Left kidney (tissue), 2 donors: Measurements from ENCODE around the gene ELMO1. TPM values are rescaled to one million over a fixed set of nuclear protein-coding genes. Genes with fewer than 3 reads are reported as not detected.
A peak's percentile ranks its signal among the peaks of the same experiment; 100 is the strongest.
"Not testable (repeated sequence)": the region's sequence is repeated elsewhere in the genome, so short reads cannot be mapped to it uniquely, and the experiment has no call there.

Source experiments
- DNase-seq: peaks from one replicate; pipeline ENCODE4 v3.0.0-alpha.2; 2013
- polyA plus RNA-seq: library from polyadenylated mRNA; unstranded; fragments of 120-200 nt; gene quantifications from one replicate; pipeline ENCODE4 v1.2.1, GENCODE V29; 2013; ENCODE audit not compliant: insufficient read length

The ELMO1 gene
- polyA plus RNA-seq, 1 donor = 9.8 TPM

DNA sequence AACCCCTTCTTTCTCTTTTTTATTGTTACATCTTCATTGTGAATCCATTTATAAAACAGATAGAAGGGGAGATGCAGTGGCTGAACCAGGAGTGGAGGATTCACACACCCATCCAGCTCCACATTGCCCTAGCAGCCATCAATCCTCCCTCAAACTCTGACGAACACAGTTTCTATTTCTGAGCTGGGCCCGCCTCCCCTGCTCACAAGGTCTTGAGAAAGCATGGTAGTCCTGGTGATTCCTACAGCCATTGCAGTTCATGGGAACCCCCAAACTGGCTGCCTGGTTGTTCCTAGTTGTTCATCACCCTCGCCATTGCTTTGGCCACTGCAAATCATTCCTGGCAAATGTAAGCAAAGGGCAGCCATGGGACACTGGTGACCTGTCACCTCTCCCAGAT lies 465.9 kb downstream of the ELMO1 start:
- DNase-seq = no peak

DNA sequence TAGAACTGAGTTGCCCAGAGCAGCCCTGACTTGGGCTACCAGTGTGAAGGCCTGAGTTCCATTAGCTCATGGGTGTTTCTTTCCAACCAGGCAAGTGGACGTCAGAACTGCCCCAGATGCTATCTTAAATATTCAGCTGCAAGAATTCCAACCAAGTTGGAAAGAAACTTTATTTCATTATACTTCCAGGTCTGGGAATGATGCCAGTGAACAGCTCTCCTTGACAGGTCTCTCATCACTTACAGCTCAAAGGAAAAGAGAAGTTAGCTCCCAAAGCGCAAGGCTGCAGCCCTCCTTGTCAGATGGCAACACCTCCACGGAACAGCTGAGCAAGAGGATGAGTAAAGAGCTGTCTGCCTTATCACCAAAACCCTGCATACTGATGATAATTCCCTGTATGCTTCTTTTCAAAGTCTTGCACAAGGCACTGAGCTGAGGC lies 468.8 kb downstream of the ELMO1 start:
- DNase-seq = no peak

DNA sequence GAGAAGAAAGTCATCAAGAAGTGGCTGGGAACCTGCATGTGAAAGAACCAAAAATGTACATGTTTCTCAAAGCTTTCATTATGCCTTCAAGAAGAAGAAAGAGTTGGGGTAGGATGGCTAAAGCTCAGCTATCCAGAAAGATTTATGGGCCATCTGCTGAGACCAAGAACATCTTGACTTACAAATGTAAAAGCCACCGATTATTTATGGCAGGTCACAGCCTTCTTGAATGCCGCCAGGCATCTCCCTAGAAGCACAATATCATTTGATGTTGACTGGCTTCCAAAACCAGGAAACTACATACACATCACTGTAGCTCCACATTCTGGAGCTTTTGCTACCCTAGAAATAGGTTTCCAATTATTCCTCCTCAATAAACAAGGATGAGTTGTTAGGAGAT lies 470.2 kb downstream of the ELMO1 start:
- no peak for DNase-seq

DNA sequence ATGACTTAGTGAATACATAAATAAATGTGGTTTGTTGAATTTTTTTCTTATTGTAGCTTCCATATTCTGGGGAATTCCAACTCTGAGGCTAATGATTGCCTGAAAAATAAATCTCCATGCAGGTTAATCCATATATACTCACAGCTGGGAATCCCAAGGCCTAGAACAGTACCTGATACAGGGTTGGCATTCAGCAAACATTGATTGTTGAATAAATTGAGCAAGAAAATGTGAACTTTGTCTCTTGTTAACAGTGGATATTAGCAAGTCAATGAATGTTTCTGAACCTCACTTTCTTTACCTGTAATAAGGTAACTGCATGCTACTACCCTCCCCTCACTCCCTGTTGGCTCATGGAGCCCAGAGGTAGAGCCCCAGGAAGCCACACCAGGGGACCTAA lies 470.8 kb downstream of the ELMO1 start:
- DNase-seq = no peak

DNA sequence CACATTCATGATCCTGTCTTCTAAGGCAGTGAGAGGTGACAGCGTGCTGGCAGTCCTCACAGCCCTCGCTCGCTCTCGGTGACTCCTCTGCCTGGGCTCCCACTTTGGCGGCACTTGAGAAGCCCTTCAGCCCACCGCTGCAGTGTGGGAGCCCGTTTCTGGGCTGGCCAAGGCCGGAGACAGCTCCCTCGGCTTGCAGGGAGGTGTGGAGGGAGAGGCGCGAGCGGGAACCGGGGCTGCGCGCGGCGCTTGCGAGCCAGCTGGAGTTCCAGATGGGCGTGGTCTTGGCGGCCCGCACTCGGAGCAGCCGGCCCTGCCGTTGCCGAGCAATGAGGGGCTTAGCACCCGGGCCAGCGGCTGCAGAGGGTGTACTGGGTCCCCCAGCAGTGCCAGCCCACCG lies 475.1 kb downstream of the ELMO1 start:
- not testable (repeated sequence) for DNase-seq

DNA sequence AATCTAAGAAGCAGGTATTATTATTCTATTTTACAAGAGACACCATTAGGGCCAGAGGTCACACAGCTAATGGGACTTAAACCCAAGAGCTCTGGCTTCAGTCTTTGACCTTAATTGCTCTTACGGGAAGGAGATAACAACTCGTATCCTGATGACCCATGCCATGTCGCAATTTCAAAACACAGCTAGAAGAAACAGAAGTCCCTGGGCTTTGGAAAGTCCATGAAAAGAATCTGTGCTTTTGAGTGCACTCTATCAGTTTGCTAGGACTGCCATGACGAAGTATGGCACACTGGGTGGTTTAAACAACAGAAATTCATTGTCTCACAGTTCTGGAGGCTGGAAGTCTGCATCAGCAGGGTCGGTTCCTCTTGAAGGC lies 476.5 kb downstream of the ELMO1 start:
- DNase-seq = no peak

DNA sequence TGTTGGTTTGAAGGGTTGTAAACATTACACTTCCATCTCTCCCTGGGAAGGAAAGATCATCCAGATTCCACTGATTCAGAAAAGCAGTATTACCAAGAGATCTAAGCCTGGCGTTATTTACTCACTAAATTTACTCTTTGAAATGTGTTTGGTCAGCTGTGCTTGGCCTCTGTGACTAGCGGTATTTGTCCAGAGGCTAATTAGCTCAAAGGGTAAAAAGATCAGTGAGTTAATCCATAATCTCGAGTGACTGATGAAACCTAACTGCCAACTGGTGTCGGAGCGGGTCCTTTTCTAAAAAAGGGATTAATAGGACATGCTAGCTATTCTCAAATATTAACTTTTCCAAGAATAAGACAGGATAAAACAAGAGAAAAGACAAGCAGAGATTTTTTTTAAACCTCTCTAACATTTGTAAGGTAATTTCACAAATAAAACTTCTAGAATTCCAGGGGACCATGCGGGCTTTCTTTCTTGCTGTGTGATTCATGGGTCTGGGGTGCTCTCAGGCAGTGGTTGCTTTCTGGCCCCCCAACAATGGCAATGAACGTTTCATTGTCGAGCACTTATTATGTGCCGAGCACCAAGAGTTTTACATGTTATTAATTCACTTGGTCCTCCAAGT lies 477.0 kb downstream of the ELMO1 start:
- no peak for DNase-seq

DNA sequence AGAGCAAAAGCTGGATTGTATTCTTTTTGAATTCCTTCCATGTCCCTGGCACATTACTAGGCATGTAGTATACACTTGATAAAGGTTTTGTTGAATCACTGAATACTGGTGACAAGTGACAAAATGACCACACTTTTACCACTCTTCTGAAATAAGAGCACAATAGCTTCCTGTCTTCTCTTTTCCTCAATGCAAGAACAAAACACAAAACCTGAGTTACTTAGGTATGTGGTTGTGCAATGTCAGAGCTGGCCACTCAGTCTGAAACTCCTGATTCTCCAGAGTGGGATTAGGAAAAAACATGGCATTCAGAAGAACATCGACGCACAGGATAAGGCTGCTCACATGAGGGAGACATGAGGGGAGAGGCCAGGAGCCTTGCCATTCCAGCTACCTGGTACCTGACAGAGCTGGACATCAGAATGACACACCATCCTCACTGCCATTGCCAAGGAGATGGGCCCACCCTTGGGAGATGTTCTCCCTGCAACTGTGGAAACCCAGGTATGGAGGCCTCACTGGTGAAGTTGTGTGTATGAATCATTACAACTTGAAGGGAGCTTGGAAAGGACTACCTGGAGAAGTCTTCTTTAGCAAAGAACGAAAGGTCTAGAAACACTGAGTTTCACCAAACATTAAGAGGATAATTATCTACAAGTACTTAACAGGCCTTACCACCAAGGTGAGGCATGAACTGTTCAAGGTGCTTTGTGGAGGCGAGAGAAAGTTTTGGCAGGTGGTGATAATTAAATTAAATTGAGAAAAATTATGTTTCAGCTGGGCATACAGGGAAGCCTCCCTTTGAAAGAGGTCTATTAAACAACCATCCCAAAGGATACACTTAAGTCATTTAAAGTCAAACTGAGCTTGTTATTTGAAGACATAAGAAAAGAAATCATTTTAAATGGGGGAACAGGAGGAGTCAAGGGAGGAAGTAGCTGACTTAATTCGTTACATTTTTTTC lies 477.8 kb downstream of the ELMO1 start:
- DNase-seq = no peak

DNA sequence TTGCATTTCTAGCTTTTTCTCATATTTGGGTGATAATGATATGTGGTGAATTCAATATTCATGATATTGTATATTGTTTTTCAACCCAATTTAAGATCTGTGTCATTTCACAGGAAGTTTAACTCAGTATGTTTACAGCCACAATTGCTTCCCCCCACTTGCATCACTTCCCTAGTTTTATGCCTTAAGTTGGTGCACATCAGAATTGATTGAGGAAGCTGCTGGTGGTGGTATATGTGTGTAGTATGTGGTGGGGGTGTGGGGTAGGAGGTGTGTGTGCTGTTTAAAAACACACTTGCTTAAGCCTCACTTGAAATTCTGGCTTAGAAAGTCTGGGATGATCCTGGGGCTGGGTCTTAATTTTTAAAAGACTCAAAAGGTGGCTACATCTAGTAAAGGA lies 479.3 kb downstream of the ELMO1 start:
- no peak for DNase-seq

DNA sequence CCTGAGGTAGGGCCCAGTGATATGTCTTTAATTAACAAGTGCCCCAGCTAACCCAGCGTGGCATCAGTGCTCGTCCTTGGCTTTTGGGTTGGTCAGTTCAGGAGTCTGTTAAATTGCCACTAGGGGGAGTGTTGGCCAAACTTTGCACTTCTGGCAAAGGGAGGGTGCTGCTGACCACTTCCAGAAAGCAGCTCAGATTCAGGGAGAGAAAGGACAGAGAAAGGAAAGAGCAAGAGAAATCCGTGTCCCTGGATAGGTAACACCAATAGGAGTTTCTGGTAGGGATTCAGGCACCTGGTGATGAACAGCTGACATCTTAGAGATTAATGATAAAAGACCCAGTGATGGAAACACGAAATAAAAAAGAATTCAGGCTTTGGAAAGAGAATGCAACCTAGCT lies 481.3 kb downstream of the ELMO1 start:
- peak; percentile 57 for DNase-seq

DNA sequence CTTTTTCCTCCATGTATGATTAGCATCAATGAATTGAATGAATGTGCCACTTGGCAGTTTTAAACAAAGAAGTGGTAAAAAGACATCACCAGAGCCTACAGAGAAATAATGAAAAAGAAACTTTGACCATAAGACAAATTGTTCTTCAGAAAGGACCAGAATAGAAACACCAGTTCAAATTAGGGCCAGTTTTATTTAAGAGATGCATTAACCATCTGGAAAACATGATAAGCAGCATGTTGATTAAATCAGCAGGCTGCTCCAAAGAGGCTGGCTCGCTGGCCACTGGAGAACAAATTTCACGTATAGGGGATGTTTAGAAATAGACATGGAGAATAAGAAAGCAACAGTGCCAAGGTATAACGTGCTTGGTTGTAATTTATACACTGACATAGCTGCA lies 482.0 kb downstream of the ELMO1 start:
- DNase-seq = no peak

DNA sequence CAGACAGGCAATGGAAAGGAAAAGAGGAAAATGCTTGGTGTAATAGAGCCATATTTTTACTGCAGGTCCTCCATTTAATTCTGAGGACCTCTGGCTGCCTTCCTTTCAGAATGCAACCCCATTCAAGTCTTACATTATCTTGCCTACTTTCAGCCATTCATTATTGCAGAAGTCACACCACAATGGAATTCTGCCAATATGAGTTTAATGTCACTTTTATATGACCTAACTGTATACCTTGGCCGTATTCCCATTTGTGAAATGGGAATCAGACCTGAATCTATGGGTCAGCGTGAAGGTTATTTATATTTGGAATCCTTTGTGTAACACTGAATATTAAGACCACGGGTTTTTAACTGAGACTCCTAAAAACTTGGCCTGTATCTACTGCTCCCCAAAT lies 482.6 kb downstream of the ELMO1 start:
- no peak for DNase-seq

DNA sequence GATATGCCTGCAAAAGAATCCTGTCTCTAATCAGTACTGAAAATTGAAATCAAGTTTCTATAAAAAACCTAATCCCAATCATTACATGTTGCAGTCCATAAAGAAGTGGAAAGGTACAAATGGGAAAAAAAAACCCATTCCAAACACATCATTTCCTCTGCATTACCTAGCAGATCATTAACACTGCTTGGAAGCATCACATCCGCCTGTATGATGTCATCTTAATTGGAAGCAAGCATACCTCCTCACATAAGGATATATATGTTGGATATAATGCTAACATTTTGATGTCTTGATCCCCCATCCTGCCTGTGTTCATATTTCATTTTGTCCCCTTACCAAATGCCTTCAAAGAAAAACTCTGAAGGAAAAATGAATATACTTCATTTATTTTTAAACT lies 483.0 kb downstream of the ELMO1 start:
- DNase-seq = no peak

DNA sequence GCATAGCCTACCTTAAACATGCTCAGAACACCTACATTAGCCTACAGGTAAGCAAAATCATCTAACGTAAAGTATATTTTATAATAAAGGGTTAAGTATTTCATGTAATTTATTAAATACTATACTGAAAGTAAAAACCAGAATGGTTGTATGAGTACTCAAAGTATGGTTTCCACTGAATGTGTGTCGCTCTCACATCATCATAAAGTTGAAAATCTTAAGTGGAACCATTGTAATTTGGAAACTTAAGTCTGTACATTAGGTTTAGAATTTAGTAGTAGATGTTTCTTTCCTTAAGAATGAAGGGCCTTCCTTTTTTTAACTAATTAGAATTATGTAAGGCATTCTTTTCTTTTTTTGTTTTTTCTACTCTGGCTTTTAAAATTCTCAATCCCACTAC lies 484.4 kb downstream of the ELMO1 start:
- no peak for DNase-seq

DNA sequence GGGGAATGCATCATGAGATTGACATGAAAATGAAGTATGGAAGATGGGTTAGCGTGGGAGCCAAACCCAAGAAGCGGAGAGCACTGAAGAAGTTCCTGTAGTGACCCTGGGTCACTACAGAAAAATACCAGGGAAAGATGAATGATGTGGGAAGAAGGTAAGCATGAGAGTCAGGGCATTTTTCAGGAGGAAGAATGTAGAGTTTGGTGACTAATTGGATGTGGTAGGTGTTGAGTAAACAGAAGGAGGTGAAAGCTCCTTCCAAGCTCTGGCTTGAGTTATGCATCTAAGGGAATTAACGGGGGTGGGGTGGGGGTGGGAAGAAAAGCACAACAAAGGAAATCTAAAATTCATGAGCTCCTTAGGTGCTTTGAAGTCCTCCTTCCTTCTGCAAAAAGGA lies 486.3 kb downstream of the ELMO1 start:
- no peak for DNase-seq

DNA sequence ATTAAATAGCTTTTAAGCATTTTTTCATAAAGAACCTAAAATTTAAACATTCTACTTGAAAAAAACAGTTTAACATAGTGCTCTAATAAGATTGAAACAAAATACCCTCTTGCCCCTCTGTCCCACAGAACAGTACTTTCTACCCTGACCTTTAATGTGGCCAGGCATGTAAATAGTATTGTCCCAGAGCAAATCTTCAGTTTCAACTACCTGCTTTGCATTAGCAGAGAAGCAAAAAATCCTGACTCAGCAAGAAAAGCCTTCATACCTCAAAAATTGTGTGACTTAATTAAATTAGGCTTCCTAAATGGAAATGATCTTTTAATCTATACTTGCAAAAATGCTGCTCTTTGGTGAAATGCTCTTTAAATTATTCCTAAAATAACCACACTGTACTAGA lies 487.0 kb downstream of the ELMO1 start:
- DNase-seq = no peak

DNA sequence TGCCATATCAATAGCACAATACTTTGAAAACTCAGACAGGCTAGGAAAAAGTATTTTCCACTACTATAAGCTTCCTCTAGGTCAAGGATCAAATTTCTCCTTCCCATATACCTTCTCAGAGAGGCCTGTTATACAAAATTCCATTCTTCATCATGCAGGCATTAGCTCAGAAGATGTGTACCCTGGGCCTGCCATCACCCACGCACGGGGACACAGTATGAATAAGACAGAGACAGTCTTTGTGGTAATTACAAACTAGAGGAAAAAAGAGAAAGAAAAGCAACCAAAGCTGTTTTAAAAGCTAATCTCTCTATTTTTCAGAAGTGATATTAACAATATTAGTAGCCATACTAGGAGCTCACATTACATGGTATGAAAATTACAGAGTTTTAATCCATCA lies 487.6 kb downstream of the ELMO1 start:
- DNase-seq = no peak

DNA sequence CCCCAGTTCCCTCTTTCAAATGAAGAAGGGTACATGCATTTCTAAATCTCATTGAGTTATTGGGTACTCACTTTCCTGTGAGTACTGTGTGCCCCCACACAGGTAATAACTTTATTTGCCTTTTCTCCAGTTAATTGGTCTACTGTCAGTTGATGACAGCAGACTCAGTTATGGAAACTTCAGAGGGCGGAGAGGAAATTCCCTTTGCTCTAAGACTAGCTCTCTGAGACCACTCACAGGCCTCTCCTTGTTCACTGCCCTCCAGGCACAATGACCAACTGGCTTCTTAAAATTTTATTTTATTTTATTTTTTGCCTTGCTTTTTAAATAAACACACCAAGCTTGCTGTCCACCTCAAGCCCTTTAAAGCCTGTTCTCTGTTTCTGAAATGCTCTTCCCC lies 488.6 kb downstream of the ELMO1 start:
- DNase-seq = no peak

DNA sequence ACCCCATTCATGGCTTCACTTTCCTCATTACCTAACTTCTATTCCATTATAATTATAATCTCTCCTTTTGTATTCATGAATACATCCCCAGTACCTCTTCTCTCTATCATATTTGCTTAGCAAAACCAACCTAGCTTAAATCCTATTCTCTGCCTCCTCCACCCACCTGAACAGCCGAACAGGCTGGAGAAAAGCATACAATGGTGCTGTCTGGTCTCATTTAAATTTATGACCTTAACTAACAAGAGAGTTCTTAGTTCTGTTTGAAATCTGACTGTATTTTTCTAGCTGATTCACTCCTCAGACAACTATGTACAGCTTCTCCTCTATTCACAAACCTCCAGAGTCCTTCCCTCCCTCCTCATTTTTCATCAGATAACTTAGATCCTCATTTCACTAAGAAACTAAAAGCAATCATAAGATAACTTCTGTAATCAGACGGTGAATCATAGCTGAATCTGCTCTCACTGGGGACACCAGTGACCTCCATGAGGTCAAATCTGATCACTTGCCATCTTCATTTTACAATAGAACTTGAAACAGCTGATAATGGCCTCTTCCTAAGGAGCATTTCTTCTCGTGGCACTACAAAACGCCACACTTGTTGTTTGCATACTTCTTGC lies 490.4 kb downstream of the ELMO1 start:
- no peak for DNase-seq

DNA sequence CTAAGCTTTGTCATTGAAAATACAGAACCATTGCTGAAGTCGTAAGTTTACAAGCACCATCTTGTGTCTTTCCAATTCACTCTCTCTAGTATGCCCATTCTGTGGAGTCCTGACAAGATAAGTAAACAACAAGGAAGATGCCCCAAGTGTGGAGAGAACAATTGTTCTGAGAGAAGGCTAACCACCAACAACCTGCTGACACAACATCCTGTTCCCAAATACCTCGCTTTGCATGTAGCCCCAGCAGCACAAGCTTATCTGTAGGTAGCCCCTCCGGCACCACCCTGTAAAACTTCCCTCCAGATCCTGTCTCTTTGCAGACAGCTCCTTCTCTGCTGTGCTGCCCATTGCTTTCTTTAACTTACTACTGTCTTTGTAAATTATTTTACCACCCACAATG lies 491.0 kb downstream of the ELMO1 start:
- no peak for DNase-seq

DNA sequence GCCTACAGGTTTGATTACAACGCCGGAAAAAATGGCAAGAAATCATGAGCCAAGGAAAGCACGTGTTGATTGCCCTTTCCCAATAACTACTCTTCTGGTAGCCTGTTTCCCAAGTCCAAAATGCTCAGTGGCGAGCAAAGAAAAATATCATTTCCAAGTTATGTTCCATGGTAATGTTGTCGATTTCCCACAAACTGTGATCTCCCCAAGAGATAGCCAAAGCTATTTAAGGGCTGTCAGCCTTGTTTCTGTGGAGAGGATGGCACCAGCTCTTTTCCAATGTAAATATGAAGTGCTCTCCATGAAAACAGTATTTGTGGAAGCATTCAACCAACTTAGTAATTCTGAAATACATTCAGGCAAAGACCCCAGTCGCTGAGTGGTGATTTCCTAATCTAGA lies 491.9 kb downstream of the ELMO1 start:
- no peak for DNase-seq

DNA sequence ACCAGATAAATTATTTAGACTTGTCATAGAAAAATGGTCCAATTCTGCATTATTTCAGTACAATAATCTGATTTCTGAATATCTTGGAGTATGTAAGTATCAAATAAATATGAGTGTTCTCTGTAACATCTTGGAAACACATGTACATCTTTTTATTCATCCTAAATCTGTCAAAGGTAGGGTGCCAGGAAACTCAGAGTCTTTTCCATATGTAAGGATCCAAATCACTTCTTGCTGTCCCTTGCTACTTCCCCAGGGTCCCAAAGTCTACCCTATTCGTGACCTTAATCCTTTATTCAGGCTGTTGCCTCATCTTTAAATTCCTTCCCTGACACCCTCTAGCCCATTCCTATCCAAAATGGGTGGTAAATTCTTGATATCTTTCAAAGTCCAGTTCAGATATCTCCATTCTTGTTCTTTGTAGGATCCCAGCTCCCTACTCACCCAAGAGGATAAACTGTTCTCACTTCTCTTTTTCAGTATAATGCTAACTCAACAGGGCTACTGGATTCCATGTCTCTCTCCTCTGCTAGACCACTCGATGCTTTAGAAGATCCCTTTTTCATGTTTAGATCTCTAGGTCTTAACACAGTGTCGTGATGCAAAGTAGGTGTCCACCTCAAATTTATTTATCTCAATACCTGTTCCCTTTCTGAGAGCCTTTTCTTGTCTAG lies 493.1 kb downstream of the ELMO1 start:
- no peak for DNase-seq

DNA sequence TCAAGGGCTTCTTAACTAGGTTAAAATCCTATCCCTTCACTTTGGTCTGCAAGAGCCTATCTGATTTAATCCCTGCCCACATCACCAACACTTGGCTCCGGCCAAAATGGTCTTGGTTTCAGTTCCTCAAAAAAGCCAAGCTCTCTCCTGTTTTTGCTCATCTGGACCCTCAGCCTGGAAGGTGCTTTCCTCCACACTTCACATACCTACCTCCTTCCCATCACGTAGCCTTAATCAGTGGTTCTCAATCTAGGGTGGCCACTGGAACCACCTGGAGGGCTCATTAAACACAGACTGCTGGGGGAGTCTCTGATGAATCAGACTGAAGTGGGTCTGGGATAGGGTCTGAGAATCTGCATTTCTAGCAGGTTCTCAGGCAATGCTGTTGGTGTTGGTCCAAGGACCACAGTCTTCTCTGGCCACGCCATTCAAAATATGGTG lies 497.4 kb downstream of the ELMO1 start:
- no peak for DNase-seq
